HepG2 (cell line): ENCODE data around the gene E2F3. TPM values are rescaled to one million over a fixed set of nuclear protein-coding genes. Genes with fewer than 3 reads are reported as not detected.

Experiments
- DR1 ChIP-seq: sonication (generic); formaldehyde crosslinking; IDR thresholded peaks from 2 replicates; pipeline ENCODE4 v1.8.0; 2021; ENCODE audit warnings: mild to moderate bottlenecking, missing genetic modification reagents, inconsistent platforms
- FOXO4 ChIP-seq: sonication (generic); formaldehyde crosslinking; conservative IDR thresholded peaks from 2 replicates; pipeline ENCODE4 v1.8.1; 2023; ENCODE audit warnings: missing genetic modification reagents
- GATAD2A ChIP-seq: IDR thresholded peaks from 2 replicates; pipeline ENCODE4 v1.6.1; 2016
- HCFC1 ChIP-seq: fragments of 150-350 bp; IDR thresholded peaks from 2 replicates; pipeline ENCODE4 v1.6.1; 2014; ENCODE audit warnings: low read depth, low read length
- HNRNPK ChIP-seq: fragments of 200-400 bp; formaldehyde crosslinking; IDR thresholded peaks from 2 replicates; pipeline ENCODE4 v1.6.1; 2018; ENCODE audit warnings: low read length, low read depth, moderate library complexity, mild to moderate bottlenecking; ENCODE audit not compliant: poor library complexity, severe bottlenecking
- JUN ChIP-seq: sonication (generic); formaldehyde crosslinking; IDR thresholded peaks from 2 replicates; pipeline ENCODE4 v1.4.0; 2020; ENCODE audit warnings: mild to moderate bottlenecking, missing genetic modification reagents
- KLF16 ChIP-seq, 2 experiments: sonication (generic) in 1 of 2; formaldehyde crosslinking in 1 of 2; IDR thresholded peaks; 2 replicates each; pipeline versions ENCODE4 v1.6.1 to v1.8.0; 2016 to 2023; ENCODE audit warnings: missing genetic modification reagents in 2 of 2, missing compliant biosample characterization in 1 of 2
- NFIC ChIP-seq: IDR thresholded peaks from 2 replicates; pipeline ENCODE4 v1.6.1; 2012; ENCODE audit warnings: mild to moderate bottlenecking, low read length, inconsistent platforms
- NFKB2 ChIP-seq: sonication (generic); formaldehyde crosslinking; IDR thresholded peaks from 2 replicates; pipeline ENCODE4 v1.4.0; 2020; ENCODE audit warnings: missing genetic modification reagents, borderline replicate concordance
- PLRG1 ChIP-seq: fragments of 450-650 bp; conservative IDR thresholded peaks from 2 replicates; pipeline ENCODE4 v1.6.1; 2016
- RARG ChIP-seq: sonication (generic); formaldehyde crosslinking; IDR thresholded peaks from 2 replicates; pipeline ENCODE4 v1.4.0; 2020; ENCODE audit warnings: low read depth, mild to moderate bottlenecking, missing genetic modification reagents
- SMAD1 ChIP-seq: sonication (generic); formaldehyde crosslinking; IDR thresholded peaks from 2 replicates; pipeline ENCODE4 v1.4.0; 2020; ENCODE audit warnings: missing genetic modification reagents, low read depth, mild to moderate bottlenecking, borderline replicate concordance
- THAP9 ChIP-seq: sonication (generic); formaldehyde crosslinking; IDR thresholded peaks from 2 replicates; pipeline ENCODE4; 2020; ENCODE audit warnings: missing genetic modification reagents, mild to moderate bottlenecking, borderline replicate concordance
- ZFAT ChIP-seq: sonication (generic); formaldehyde crosslinking; conservative IDR thresholded peaks from 2 replicates; pipeline ENCODE4 v1.8.1; 2023; ENCODE audit warnings: missing genetic modification reagents, inconsistent platforms
- ZNF12 ChIP-seq: sonication (generic); formaldehyde crosslinking; IDR thresholded peaks from 2 replicates; pipeline ENCODE4 v1.5.0; 2020; ENCODE audit warnings: missing genetic modification reagents
- ZNF264 ChIP-seq: sonication (generic); formaldehyde crosslinking; IDR thresholded peaks from 2 replicates; pipeline ENCODE4 v1.4.0; 2020; ENCODE audit warnings: missing genetic modification reagents
- ZNF550 ChIP-seq: sonication (generic); formaldehyde crosslinking; IDR thresholded peaks from 2 replicates; pipeline ENCODE4 v1.4.0; 2020; ENCODE audit warnings: mild to moderate bottlenecking, missing genetic modification reagents, borderline replicate concordance
- ZNF572 ChIP-seq: sonication (generic); formaldehyde crosslinking; IDR thresholded peaks from 2 replicates; pipeline ENCODE4 v1.5.1; 2020; ENCODE audit warnings: mild to moderate bottlenecking, missing genetic modification reagents
- ZNF605 ChIP-seq: sonication (generic); formaldehyde crosslinking; IDR thresholded peaks from 2 replicates; pipeline ENCODE4 v1.8.0; 2022; ENCODE audit warnings: mild to moderate bottlenecking, missing genetic modification reagents
- ZNF616 ChIP-seq: sonication (generic); formaldehyde crosslinking; IDR thresholded peaks from 2 replicates; pipeline ENCODE4 v1.5.0; 2020; ENCODE audit warnings: low read depth, mild to moderate bottlenecking, missing genetic modification reagents
- polyA plus RNA-seq, 8 experiments: library from polyadenylated mRNA; depleted of rRNA in 3 of 8; stranded (reverse) in 7 of 8; unstranded in 1 of 8; fragments of >200 nt; fragmentation: Illumina TruSeq in 4 of 8; extraction: Trizol in 4 of 8; gene quantifications; 2 replicates each; pipeline versions ENCODE4 v1.2.1 to v1.2.3, GENCODE V29; 2011 to 2016; ENCODE audit warnings: low read depth in 4 of 8, missing spikeins in 1 of 8, mixed read lengths in 1 of 8; ENCODE audit not compliant: insufficient read depth in 1 of 8
- total RNA-seq, 5 experiments: library from RNA; depleted of rRNA; stranded (reverse); fragments of >200 nt; fragmentation: Illumina TruSeq; extraction: Trizol; gene quantifications; 2 replicates each; pipeline ENCODE4 v1.2.3, GENCODE V29; 2016; ENCODE audit warnings: low read depth in 1 of 5
- TF ChIP-seq, protein P1 (sequence below): IDR thresholded peaks from 2 replicates; pipeline ENCODE4 v1.4.0; 2020; ENCODE audit warnings: mild to moderate bottlenecking, missing genetic modification reagents
- TF ChIP-seq, protein P2 (sequence below): sonication (generic); formaldehyde crosslinking; IDR thresholded peaks from 2 replicates; pipeline ENCODE4 v1.4.0; 2020; ENCODE audit warnings: mild to moderate bottlenecking, missing genetic modification reagents

E2F3 gene
- total and polyA plus RNA-seq, 2 of the 13 experiments (the other 11 are each of a cell fraction or from before 2014, with no cell fraction given), result 8.5 to 12.7 TPM

DNA sequence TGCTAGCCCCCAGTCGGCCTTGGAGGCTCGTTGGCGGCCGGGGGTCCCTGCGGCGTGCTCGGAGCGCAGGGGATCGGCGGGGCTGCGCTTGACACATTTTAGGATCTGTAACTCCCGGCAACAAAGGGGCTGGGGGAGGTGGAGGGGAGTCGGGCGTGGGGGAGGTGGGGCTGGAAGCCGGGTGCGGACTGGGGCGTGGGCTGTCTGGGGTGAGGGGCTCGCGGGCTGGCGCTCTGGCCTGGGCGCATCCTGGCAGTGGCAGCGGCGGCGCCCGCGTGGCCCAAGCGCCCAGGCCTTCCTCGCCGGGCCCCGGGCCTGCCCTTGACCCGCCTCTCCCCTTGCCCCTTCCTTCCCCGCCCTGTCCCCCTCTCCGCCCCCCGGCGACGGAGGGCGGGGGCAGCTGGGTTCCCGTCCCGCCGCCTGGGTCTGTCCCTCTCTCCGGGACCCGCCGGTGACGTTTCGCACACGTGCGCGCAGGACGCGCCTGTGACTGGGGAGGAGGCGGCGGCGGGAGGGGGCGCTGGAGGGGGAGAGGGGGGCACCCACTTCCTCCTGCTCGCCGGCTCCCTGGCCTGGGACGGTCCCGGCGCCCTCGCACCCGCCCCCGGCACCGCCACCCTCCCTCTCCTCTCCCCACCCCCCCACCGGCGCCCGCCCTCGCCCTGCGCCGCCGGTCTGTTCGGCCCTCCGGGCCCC, 1.5 kb downstream of the E2F3 start (continued):
- TF ChIP-seq ZNF572 (CRISPR knock-in tag) (no peak), GATAD2A (CRISPR knock-in tag) (peak; percentile 37; the same call in 1 of the 2 replicates), ZNF616 (CRISPR knock-in tag) (no peak; the same call in 1 of the 2 replicates), JUN (CRISPR knock-in tag) (peak; percentile 21; the same call in 1 of the 2 replicates), ZNF12 (CRISPR knock-in tag) (no peak; the same call in none of the 2 replicates), FOXO4 (CRISPR knock-in tag) (no peak), HCFC1 (no peak), SMAD1 (no peak), PLRG1 (no peak), RARG (CRISPR knock-in tag) (no peak), ZNF550 (CRISPR knock-in tag) (no peak), NFKB2 (CRISPR knock-in tag) (peak; percentile 65; the same call in 1 of the 2 replicates), DR1 (0 out of 2 replicates have a peak, but pooled peaks have one; percentile 52), ZFAT (no peak), HNRNPK (peak; percentile 86), NFIC (no peak), ZNF605 (CRISPR knock-in tag) (no peak), ZNF264 (no peak), KLF16 (CRISPR knock-in tag; IDR thresholded peaks at IDR 0.05) (peak in 1 of 2 experiments; percentile 88; a peak in 2 of 4 replicates), THAP9 (CRISPR knock-in tag) (no peak)
- TF ChIP-seq, protein P1, sequence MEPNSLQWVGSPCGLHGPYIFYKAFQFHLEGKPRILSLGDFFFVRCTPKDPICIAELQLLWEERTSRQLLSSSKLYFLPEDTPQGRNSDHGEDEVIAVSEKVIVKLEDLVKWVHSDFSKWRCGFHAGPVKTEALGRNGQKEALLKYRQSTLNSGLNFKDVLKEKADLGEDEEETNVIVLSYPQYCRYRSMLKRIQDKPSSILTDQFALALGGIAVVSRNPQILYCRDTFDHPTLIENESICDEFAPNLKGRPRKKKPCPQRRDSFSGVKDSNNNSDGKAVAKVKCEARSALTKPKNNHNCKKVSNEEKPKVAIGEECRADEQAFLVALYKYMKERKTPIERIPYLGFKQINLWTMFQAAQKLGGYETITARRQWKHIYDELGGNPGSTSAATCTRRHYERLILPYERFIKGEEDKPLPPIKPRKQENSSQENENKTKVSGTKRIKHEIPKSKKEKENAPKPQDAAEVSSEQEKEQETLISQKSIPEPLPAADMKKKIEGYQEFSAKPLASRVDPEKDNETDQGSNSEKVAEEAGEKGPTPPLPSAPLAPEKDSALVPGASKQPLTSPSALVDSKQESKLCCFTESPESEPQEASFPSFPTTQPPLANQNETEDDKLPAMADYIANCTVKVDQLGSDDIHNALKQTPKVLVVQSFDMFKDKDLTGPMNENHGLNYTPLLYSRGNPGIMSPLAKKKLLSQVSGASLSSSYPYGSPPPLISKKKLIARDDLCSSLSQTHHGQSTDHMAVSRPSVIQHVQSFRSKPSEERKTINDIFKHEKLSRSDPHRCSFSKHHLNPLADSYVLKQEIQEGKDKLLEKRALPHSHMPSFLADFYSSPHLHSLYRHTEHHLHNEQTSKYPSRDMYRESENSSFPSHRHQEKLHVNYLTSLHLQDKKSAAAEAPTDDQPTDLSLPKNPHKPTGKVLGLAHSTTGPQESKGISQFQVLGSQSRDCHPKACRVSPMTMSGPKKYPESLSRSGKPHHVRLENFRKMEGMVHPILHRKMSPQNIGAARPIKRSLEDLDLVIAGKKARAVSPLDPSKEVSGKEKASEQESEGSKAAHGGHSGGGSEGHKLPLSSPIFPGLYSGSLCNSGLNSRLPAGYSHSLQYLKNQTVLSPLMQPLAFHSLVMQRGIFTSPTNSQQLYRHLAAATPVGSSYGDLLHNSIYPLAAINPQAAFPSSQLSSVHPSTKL, result peak; percentile 76
- TF ChIP-seq, protein P2, sequence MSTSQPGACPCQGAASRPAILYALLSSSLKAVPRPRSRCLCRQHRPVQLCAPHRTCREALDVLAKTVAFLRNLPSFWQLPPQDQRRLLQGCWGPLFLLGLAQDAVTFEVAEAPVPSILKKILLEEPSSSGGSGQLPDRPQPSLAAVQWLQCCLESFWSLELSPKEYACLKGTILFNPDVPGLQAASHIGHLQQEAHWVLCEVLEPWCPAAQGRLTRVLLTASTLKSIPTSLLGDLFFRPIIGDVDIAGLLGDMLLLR, result peak; percentile 75; the same call in 1 of the 2 replicates
